ENCODE measurements around the gene BCL2L2.

The BCL2L2 gene

GRCh38 chr14:23359722-23360447 is 53.3 kb downstream of the BCL2L2 start:
- Histone ChIP-seq H3K4me3 (ENCODE audit: low read depth, low read length, poor library complexity, severe bottlenecking) (no peak overlapping the region), H3F3A (ENCODE audit: insufficient read depth, low read length) (no peaks in the 10 kb centered on the region), H3K79me2 (ENCODE audit: insufficient read depth, low read length) (no peaks in the 10 kb centered on the region), H3K36me3 (ENCODE audit: insufficient read depth, low read length) (no peaks in the 10 kb centered on the region), H3K9me3 (ENCODE audit: low read length) (no peaks in the 10 kb centered on the region), H2AFZ (ENCODE audit: low read length) (no peak overlapping the region), H3K9ac (ENCODE audit: low read length) (no peak overlapping the region), H4K20me1 (ENCODE audit: insufficient read depth, low read length) (no peaks in the 10 kb centered on the region), H3K9me2 (ENCODE audit: low read depth, low read length) (no peaks in the 10 kb centered on the region), H3K4me1 (ENCODE audit: insufficient read depth, low read length, severe bottlenecking) (no peaks in the 10 kb centered on the region), H3K4me2 (ENCODE audit: low read length) (no peak overlapping the region), H3K27me3 (ENCODE audit: insufficient read depth, low read length) (peaks cover 5% of the 10 kb centered on the region; the same call in 1 of the 2 replicates), H3K27ac (ENCODE audit: low read depth, low read length, poor library complexity, severe bottlenecking) (no peak overlapping the region)
- no peak for TF ChIP-seq EZH2 (IDR thresholded peaks at IDR 0.05; ENCODE audit: borderline replicate concordance, low read length)
- TF ChIP-seq, protein P1, sequence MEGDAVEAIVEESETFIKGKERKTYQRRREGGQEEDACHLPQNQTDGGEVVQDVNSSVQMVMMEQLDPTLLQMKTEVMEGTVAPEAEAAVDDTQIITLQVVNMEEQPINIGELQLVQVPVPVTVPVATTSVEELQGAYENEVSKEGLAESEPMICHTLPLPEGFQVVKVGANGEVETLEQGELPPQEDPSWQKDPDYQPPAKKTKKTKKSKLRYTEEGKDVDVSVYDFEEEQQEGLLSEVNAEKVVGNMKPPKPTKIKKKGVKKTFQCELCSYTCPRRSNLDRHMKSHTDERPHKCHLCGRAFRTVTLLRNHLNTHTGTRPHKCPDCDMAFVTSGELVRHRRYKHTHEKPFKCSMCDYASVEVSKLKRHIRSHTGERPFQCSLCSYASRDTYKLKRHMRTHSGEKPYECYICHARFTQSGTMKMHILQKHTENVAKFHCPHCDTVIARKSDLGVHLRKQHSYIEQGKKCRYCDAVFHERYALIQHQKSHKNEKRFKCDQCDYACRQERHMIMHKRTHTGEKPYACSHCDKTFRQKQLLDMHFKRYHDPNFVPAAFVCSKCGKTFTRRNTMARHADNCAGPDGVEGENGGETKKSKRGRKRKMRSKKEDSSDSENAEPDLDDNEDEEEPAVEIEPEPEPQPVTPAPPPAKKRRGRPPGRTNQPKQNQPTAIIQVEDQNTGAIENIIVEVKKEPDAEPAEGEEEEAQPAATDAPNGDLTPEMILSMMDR (IDR thresholded peaks at IDR 0.05; ENCODE audit: low read length) = no peak

DNA sequence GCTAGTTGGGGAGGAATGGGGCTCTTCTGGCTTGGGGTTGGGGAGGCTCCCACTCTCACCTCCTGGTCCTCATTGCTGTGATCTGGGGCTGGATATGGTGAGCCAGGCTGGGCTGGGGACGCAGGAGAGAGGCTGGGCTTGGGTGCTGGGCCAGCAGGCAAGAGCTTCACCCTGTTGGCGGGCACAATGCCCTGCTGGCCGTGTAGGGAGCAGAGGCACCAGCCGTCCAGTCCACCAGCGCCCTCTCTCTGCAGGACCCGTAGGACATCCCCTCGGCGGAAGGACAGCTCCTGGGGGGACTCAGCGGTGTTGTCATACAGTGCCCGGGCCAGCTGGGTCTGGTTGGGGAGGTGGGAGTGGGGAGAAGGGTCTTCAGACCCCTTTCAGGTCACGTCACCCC is 53.9 kb downstream of the BCL2L2 start:
- H3K9ac ChIP-seq (ENCODE audit: low read length) = no peak overlapping the region
- H3K27ac ChIP-seq (ENCODE audit: low read depth, low read length, poor library complexity, severe bottlenecking) = no peak overlapping the region
- H3K4me3 ChIP-seq (ENCODE audit: low read depth, low read length, poor library complexity, severe bottlenecking) = no peak overlapping the region
- no peaks in the 10 kb centered on the region for H4K20me1 ChIP-seq (ENCODE audit: insufficient read depth, low read length)
- H3K79me2 ChIP-seq (ENCODE audit: insufficient read depth, low read length) = no peaks in the 10 kb centered on the region
- H3F3A ChIP-seq (ENCODE audit: insufficient read depth, low read length) = no peaks in the 10 kb centered on the region
- TF ChIP-seq, protein P1 (IDR thresholded peaks at IDR 0.05; ENCODE audit: low read length) = no peak
- no peak for TF ChIP-seq EZH2 (IDR thresholded peaks at IDR 0.05; ENCODE audit: borderline replicate concordance, low read length)
- H3K9me2 ChIP-seq (ENCODE audit: low read depth, low read length) = no peaks in the 10 kb centered on the region
- no peak overlapping the region for H3K4me2 ChIP-seq (ENCODE audit: low read length)
- H3K36me3 ChIP-seq (ENCODE audit: insufficient read depth, low read length) = no peaks in the 10 kb centered on the region
- H2AFZ ChIP-seq (ENCODE audit: low read length) = no peak overlapping the region
- peaks cover 5% of the 10 kb centered on the region; the same call in 1 of the 2 replicates for H3K27me3 ChIP-seq (ENCODE audit: insufficient read depth, low read length)
- H3K9me3 ChIP-seq (ENCODE audit: low read length) = no peaks in the 10 kb centered on the region
- no peaks in the 10 kb centered on the region for H3K4me1 ChIP-seq (ENCODE audit: insufficient read depth, low read length, severe bottlenecking)

- TF ChIP-seq EZH2 (IDR thresholded peaks at IDR 0.05; ENCODE audit: borderline replicate concordance, low read length) = no peak
- TF ChIP-seq, protein P1 (IDR thresholded peaks at IDR 0.05; ENCODE audit: low read length) = no peak
- no peaks in the 10 kb centered on the region for H3K9me3 ChIP-seq (ENCODE audit: low read length)
- H3K79me2 ChIP-seq (ENCODE audit: insufficient read depth, low read length) = no peaks in the 10 kb centered on the region
- no peaks in the 10 kb centered on the region for H3K9me2 ChIP-seq (ENCODE audit: low read depth, low read length)
- H3K36me3 ChIP-seq (ENCODE audit: insufficient read depth, low read length) = no peaks in the 10 kb centered on the region
- H3F3A ChIP-seq (ENCODE audit: insufficient read depth, low read length) = no peaks in the 10 kb centered on the region
- no peak overlapping the region for H3K9ac ChIP-seq (ENCODE audit: low read length)
- H3K4me2 ChIP-seq (ENCODE audit: low read length) = no peak overlapping the region
- H3K4me1 ChIP-seq (ENCODE audit: insufficient read depth, low read length, severe bottlenecking) = no peaks in the 10 kb centered on the region
- H3K27ac ChIP-seq (ENCODE audit: low read depth, low read length, poor library complexity, severe bottlenecking) = no peak overlapping the region
- H3K4me3 ChIP-seq (ENCODE audit: low read depth, low read length, poor library complexity, severe bottlenecking) = no peak overlapping the region
- H4K20me1 ChIP-seq (ENCODE audit: insufficient read depth, low read length) = no peaks in the 10 kb centered on the region
- no peak overlapping the region for H2AFZ ChIP-seq (ENCODE audit: low read length)
- H3K27me3 ChIP-seq (ENCODE audit: insufficient read depth, low read length) = peaks cover 5% of the 10 kb centered on the region; the same call in 1 of the 2 replicates
These were observed 54.7 kb downstream of the BCL2L2 start for GRCh38 chr14:23361320-23361719.
